HepG2 (cell line): ENCODE measurements around the gene MRPL57. TPM values are rescaled to one million over a fixed set of nuclear protein-coding genes. Genes with fewer than 3 reads are reported as not detected.
A peak's percentile ranks its signal among the peaks of the same experiment; 100 is the strongest.

ENCODE experiments used
- HNF4A ChIP-seq: sonication (generic); formaldehyde crosslinking; IDR thresholded peaks from 2 replicates; pipeline ENCODE4 v1.4.0; 2020; ENCODE audit warnings: missing genetic modification reagents
- REXO4 ChIP-seq: sonication (generic); formaldehyde crosslinking; IDR thresholded peaks from 2 replicates; pipeline ENCODE4 v1.8.0; 2022; ENCODE audit warnings: missing genetic modification reagents, mild to moderate bottlenecking, borderline replicate concordance
- SMARCE1 ChIP-seq: fragments of 450-650 bp; IDR thresholded peaks from 2 replicates; pipeline ENCODE4 v1.6.1; 2017; ENCODE audit warnings: borderline replicate concordance
- SOX13 ChIP-seq, 3 experiments: fragments of 450-650 bp in 1 of 3; sonication (generic) in 1 of 3; formaldehyde crosslinking in 1 of 3; IDR thresholded peaks in 2 of 3; conservative IDR thresholded peaks in 1 of 3; 2 replicates each; pipeline versions ENCODE4 v1.5.0 to v1.6.1; 2016 to 2020; ENCODE audit warnings: antibody characterized with exemption in 1 of 3, mild to moderate bottlenecking in 1 of 3, missing compliant biosample characterization in 1 of 3, missing genetic modification reagents in 1 of 3, moderate library complexity in 1 of 3
- TOE1 ChIP-seq: sonication (generic); formaldehyde crosslinking; IDR thresholded peaks from 2 replicates; pipeline ENCODE4 v1.4.0; 2020; ENCODE audit warnings: mild to moderate bottlenecking, missing genetic modification reagents
- ZNF180 ChIP-seq: sonication (generic); formaldehyde crosslinking; IDR thresholded peaks from 2 replicates; pipeline ENCODE4 v1.4.0; 2020; ENCODE audit warnings: low read depth, missing genetic modification reagents, borderline replicate concordance
- ZNF367 ChIP-seq: sonication (generic); formaldehyde crosslinking; IDR thresholded peaks from 2 replicates; pipeline ENCODE4 v1.4.0; 2020; ENCODE audit warnings: missing genetic modification reagents, borderline replicate concordance
- ZNF496 ChIP-seq: sonication (generic); formaldehyde crosslinking; IDR thresholded peaks from 2 replicates; pipeline ENCODE4 v1.8.1; 2023; ENCODE audit warnings: mild to moderate bottlenecking, moderate library complexity, missing genetic modification reagents; ENCODE audit not compliant: insufficient replicate concordance
- ZNF709 ChIP-seq: sonication (generic); formaldehyde crosslinking; IDR thresholded peaks from 2 replicates; pipeline ENCODE4 v1.5.0; 2020; ENCODE audit warnings: mild to moderate bottlenecking, missing genetic modification reagents
- polyA plus RNA-seq, 8 experiments: library from polyadenylated mRNA; depleted of rRNA in 3 of 8; stranded (reverse) in 7 of 8; unstranded in 1 of 8; fragments of >200 nt; fragmentation: Illumina TruSeq in 4 of 8; extraction: Trizol in 4 of 8; gene quantifications; 2 replicates each; pipeline versions ENCODE4 v1.2.1 to v1.2.3, GENCODE V29; 2011 to 2016; ENCODE audit warnings: low read depth in 4 of 8, missing spikeins in 1 of 8, mixed read lengths in 1 of 8; ENCODE audit not compliant: insufficient read depth in 1 of 8
- total RNA-seq, 5 experiments: library from RNA; depleted of rRNA; stranded (reverse); fragments of >200 nt; fragmentation: Illumina TruSeq; extraction: Trizol; gene quantifications; 2 replicates each; pipeline ENCODE4 v1.2.3, GENCODE V29; 2016; ENCODE audit warnings: low read depth in 1 of 5
- TF ChIP-seq, protein P1 (sequence below): sonication (generic); formaldehyde crosslinking; IDR thresholded peaks from 2 replicates; pipeline ENCODE4 v1.8.1; 2023; ENCODE audit warnings: mild to moderate bottlenecking, missing genetic modification reagents
- TF ChIP-seq, protein P2 (sequence below): sonication (generic); formaldehyde crosslinking; IDR thresholded peaks from 2 replicates; pipeline ENCODE4 v1.8.0; 2022; ENCODE audit warnings: missing genetic modification reagents, mild to moderate bottlenecking, borderline replicate concordance
- TF ChIP-seq, protein P3 (sequence below): sonication (generic); formaldehyde crosslinking; IDR thresholded peaks from 2 replicates; pipeline ENCODE4 v1.5.0; 2020; ENCODE audit warnings: mild to moderate bottlenecking, missing genetic modification reagents
- TF ChIP-seq, protein P4 (sequence below): IDR thresholded peaks from 2 replicates; pipeline ENCODE4 v1.6.1; 2016; ENCODE audit warnings: low read depth, control low read depth
- TF ChIP-seq, protein P5 (sequence below): IDR thresholded peaks from 2 replicates; pipeline ENCODE4 v1.4.0; 2020; ENCODE audit warnings: mild to moderate bottlenecking, missing genetic modification reagents

MRPL57 gene
- total and polyA plus RNA-seq, 2 of the 13 experiments (the other 11 are each of a cell fraction or from before 2014, with no cell fraction given) = 19.5 to 35.2 TPM

DNA sequence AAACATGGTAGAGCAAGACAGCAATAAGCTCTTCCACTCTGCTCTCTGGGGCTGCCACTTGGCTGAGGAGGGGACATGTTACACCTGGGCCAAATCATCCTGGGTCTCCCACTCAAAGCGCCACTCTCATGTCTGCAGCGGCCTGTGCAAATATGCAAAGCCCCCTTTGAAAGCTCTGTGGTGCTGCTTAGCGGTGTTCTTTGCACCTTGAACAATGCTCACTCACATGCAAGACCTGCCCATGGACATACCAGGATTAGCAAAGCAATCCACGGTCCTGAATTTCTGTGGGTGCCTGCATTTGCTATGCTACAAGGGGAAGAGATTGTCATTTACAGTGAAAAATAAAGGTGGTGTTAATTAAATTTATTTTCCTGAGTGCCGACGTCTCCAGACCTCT is 48.6 kb downstream of the MRPL57 start (continued):
- TF ChIP-seq, protein P1, sequence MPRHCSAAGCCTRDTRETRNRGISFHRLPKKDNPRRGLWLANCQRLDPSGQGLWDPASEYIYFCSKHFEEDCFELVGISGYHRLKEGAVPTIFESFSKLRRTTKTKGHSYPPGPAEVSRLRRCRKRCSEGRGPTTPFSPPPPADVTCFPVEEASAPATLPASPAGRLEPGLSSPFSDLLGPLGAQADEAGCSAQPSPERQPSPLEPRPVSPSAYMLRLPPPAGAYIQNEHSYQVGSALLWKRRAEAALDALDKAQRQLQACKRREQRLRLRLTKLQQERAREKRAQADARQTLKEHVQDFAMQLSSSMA = no peak
- TF ChIP-seq, protein P2, sequence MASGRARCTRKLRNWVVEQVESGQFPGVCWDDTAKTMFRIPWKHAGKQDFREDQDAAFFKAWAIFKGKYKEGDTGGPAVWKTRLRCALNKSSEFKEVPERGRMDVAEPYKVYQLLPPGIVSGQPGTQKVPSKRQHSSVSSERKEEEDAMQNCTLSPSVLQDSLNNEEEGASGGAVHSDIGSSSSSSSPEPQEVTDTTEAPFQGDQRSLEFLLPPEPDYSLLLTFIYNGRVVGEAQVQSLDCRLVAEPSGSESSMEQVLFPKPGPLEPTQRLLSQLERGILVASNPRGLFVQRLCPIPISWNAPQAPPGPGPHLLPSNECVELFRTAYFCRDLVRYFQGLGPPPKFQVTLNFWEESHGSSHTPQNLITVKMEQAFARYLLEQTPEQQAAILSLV (CRISPR knock-in tag) = no peak
- TF ChIP-seq TOE1 (CRISPR knock-in tag) (no peak), HNF4A (CRISPR knock-in tag) (peak; percentile 71), SOX13 (IDR thresholded peaks at IDR 0.05) (no peak), SOX13 (CRISPR knock-in tag; conservative IDR thresholded peaks at IDR 0.05 in 1 of 2, IDR thresholded peaks at IDR 0.05 in 1 of 2) (peak in 1 of 2 experiments; percentile 67; a peak in 2 of 4 replicates), ZNF367 (CRISPR knock-in tag) (no peak), REXO4 (CRISPR knock-in tag) (no peak), ZNF709 (no peak), ZNF496 (CRISPR knock-in tag) (no peak), SMARCE1 (no peak), ZNF180 (CRISPR knock-in tag) (no peak)
- TF ChIP-seq, protein P3, sequence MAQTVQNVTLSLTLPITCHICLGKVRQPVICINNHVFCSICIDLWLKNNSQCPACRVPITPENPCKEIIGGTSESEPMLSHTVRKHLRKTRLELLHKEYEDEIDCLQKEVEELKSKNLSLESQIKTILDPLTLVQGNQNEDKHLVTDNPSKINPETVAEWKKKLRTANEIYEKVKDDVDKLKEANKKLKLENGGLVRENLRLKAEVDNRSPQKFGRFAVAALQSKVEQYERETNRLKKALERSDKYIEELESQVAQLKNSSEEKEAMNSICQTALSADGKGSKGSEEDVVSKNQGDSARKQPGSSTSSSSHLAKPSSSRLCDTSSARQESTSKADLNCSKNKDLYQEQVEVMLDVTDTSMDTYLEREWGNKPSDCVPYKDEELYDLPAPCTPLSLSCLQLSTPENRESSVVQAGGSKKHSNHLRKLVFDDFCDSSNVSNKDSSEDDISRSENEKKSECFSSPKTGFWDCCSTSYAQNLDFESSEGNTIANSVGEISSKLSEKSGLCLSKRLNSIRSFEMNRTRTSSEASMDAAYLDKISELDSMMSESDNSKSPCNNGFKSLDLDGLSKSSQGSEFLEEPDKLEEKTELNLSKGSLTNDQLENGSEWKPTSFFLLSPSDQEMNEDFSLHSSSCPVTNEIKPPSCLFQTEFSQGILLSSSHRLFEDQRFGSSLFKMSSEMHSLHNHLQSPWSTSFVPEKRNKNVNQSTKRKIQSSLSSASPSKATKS (CRISPR knock-in tag) = no peak
- TF ChIP-seq, protein P4, sequence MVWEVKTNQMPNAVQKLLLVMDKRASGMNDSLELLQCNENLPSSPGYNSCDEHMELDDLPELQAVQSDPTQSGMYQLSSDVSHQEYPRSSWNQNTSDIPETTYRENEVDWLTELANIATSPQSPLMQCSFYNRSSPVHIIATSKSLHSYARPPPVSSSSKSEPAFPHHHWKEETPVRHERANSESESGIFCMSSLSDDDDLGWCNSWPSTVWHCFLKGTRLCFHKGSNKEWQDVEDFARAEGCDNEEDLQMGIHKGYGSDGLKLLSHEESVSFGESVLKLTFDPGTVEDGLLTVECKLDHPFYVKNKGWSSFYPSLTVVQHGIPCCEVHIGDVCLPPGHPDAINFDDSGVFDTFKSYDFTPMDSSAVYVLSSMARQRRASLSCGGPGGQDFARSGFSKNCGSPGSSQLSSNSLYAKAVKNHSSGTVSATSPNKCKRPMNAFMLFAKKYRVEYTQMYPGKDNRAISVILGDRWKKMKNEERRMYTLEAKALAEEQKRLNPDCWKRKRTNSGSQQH (CRISPR knock-in tag) = no peak
- TF ChIP-seq, protein P5, sequence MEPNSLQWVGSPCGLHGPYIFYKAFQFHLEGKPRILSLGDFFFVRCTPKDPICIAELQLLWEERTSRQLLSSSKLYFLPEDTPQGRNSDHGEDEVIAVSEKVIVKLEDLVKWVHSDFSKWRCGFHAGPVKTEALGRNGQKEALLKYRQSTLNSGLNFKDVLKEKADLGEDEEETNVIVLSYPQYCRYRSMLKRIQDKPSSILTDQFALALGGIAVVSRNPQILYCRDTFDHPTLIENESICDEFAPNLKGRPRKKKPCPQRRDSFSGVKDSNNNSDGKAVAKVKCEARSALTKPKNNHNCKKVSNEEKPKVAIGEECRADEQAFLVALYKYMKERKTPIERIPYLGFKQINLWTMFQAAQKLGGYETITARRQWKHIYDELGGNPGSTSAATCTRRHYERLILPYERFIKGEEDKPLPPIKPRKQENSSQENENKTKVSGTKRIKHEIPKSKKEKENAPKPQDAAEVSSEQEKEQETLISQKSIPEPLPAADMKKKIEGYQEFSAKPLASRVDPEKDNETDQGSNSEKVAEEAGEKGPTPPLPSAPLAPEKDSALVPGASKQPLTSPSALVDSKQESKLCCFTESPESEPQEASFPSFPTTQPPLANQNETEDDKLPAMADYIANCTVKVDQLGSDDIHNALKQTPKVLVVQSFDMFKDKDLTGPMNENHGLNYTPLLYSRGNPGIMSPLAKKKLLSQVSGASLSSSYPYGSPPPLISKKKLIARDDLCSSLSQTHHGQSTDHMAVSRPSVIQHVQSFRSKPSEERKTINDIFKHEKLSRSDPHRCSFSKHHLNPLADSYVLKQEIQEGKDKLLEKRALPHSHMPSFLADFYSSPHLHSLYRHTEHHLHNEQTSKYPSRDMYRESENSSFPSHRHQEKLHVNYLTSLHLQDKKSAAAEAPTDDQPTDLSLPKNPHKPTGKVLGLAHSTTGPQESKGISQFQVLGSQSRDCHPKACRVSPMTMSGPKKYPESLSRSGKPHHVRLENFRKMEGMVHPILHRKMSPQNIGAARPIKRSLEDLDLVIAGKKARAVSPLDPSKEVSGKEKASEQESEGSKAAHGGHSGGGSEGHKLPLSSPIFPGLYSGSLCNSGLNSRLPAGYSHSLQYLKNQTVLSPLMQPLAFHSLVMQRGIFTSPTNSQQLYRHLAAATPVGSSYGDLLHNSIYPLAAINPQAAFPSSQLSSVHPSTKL (CRISPR knock-in tag) = 0 out of 2 replicates have a peak, but pooled peaks have one; percentile 12
- TF ChIP-seq, all 625 proteins: peak for 13
